GM23248 (cell line): ENCODE data around the gene ASH1L.

ENCODE experiments used
- EZH2 ChIP-seq: fragments of 200-600 bp; sonication (generic); IDR thresholded peaks from 2 replicates; pipeline ENCODE4 v1.6.1; 2018; ENCODE audit warnings: antibody characterized with exemption, mild to moderate bottlenecking; ENCODE audit not compliant: insufficient read depth, poor library complexity, severe bottlenecking
- EZH2phosphoT487 ChIP-seq: fragments of 200-600 bp; sonication (generic); IDR thresholded peaks from 2 replicates; pipeline ENCODE4 v1.6.1; 2018; ENCODE audit warnings: antibody characterized with exemption, moderate library complexity, mild to moderate bottlenecking, low read depth; ENCODE audit not compliant: insufficient read depth

DNA sequence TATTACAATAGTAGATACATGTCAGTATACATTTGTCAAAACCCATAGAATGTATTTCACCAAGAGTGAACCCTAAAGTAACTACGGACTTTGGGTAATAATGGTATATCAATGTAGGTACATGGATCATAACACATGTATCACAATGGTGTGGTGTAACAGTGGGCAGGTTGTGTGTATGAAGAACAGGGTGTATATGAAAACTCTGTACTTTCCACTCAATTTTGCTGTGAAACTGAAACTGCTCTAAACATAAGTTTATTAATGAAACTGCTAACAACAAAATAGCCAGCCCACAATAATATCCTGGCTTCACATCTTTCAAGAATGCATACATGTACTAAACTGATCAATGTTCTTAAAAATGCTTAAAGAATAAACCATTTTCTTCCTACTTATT lies 151.7 kb downstream of the ASH1L start:
- TF ChIP-seq EZH2 (no peak), EZH2phosphoT487 (no peak)
